ENCODE measurements around the gene HLCS. TPM values are rescaled to one million over a fixed set of nuclear protein-coding genes. Genes with fewer than 3 reads are reported as not detected.

Gene HLCS
- total and polyA plus RNA-seq, 2 donors (not counting 3 experiments of a cell fraction or from before 2014, with no cell fraction given), result 6.7 to 17.2 TPM

DNA sequence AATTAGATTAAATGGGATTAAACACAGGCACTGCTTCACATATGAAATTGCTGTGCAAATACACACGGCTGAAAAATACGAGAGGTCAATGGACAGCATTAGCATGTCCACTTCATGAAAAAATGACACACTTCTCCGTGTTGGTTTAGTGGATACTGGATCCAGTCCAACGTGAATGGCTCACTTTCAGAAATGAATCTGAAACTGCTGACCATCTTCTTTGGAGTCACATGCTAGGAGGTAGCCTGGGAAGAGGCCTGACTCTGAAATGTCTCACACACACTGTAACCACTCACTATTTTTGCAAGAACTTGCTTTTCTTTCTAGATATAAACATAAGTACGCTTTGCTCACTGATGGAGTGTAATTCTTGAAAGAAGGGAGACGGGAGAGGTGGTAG is 127.3 kb downstream of the HLCS start:
- dilution Hi-C loops (cut with MboI; ENCODE audit: extremely low pct_ligation_motif_present, low sequenced_read_pairs) (no loop called here), intact Hi-C loops (cut with micrococcal nuclease) (no loop called here)
- no peak overlapping the region for H3K4me2 ChIP-seq (ENCODE audit: insufficient read depth, low read length)
- no peaks in the 10 kb centered on the region for H3K4me1 ChIP-seq (ENCODE audit: control insufficient read depth, extremely low read depth, insufficient read depth, low read length)
- BruUV-seq (replicated peaks), result no TSS peak
- no peaks in the 10 kb centered on the region for H4K20me1 ChIP-seq (replicated peaks; ENCODE audit: control insufficient read depth, extremely low read depth, insufficient read depth, low read length)
- H3K4me3 ChIP-seq (replicated peaks in 1 of 3; ENCODE audit: insufficient read depth in 1 of 3, low read depth in 1 of 3, low read length in 3 of 3), result no peak overlapping the region
- no peak overlapping the region for H3K9ac ChIP-seq (replicated peaks; ENCODE audit: extremely low read depth, insufficient read depth, low read length)
- TF ChIP-seq MYC (IDR thresholded peaks at IDR 0.05; ENCODE audit: low read depth, low read length) (no peak), JUN (IDR thresholded peaks at IDR 0.05; ENCODE audit: borderline replicate concordance, insufficient read depth, insufficient read length, low read depth) (no peak), POLR2A (IDR thresholded peaks at IDR 0.05; ENCODE audit: low read depth, low read length) (no peak), POLR2AphosphoS5 (IDR thresholded peaks at IDR 0.05; ENCODE audit: insufficient read depth, low read depth, low read length) (no peak), CTCF (IDR thresholded peaks at IDR 0.05; ENCODE audit: extremely low read depth in 1 of 2, insufficient read depth in 1 of 2, low read depth in 1 of 2, low read length in 2 of 2) (no peak)
- no peaks in the 10 kb centered on the region for H3K79me2 ChIP-seq (ENCODE audit: control insufficient read depth, insufficient read depth, low read length)
- no peaks in the 10 kb centered on the region for H3K27me3 ChIP-seq (ENCODE audit: control insufficient read depth in 2 of 2, insufficient read depth in 2 of 2, low read length in 2 of 2)
- ChIA-PET CTCF (interaction anchor here (1.0 kb wide), 1 partner anchor 209 kb away, joined by 3 read pairs; no protein-coding TSS in a partner anchor), POLR2A (no interaction called here)
- H3K9me3 ChIP-seq (replicated peaks; ENCODE audit: control insufficient read depth, insufficient read depth, low read length), result no peaks in the 10 kb centered on the region
- no peaks in the 10 kb centered on the region for H3K9me1 ChIP-seq (replicated peaks; ENCODE audit: control insufficient read depth, extremely low read depth, insufficient read depth, low read length)
- no peak for DNase-seq (ENCODE audit: low read depth, low spot score)
- no peak overlapping the region for H3K27ac ChIP-seq (ENCODE audit: insufficient read depth, low read depth, low read length)
- H3K36me3 ChIP-seq (ENCODE audit: control insufficient read depth in 2 of 2, extremely low read depth in 1 of 2, insufficient read depth in 2 of 2, low read length in 2 of 2), result no peaks in the 10 kb centered on the region
- no peak for FAIRE-seq
- H2AFZ ChIP-seq (ENCODE audit: low read depth, low read length), result no peak overlapping the region

GRCh38 chr21:36835383-36835795 is 131.1 kb downstream of the HLCS start:
- Histone ChIP-seq H3K36me3 (ENCODE audit: control insufficient read depth in 2 of 2, extremely low read depth in 1 of 2, insufficient read depth in 2 of 2, low read length in 2 of 2) (no peaks in the 10 kb centered on the region), H2AFZ (ENCODE audit: low read depth, low read length) (no peak overlapping the region), H4K20me1 (replicated peaks; ENCODE audit: control insufficient read depth, extremely low read depth, insufficient read depth, low read length) (no peaks in the 10 kb centered on the region), H3K27me3 (ENCODE audit: control insufficient read depth in 2 of 2, insufficient read depth in 2 of 2, low read length in 2 of 2) (no peaks in the 10 kb centered on the region), H3K79me2 (ENCODE audit: control insufficient read depth, insufficient read depth, low read length) (no peaks in the 10 kb centered on the region), H3K4me3 (replicated peaks in 1 of 3; ENCODE audit: insufficient read depth in 1 of 3, low read depth in 1 of 3, low read length in 3 of 3) (no peak overlapping the region), H3K4me2 (ENCODE audit: insufficient read depth, low read length) (no peak overlapping the region), H3K27ac (ENCODE audit: insufficient read depth, low read depth, low read length) (no peak overlapping the region), H3K9me3 (replicated peaks; ENCODE audit: control insufficient read depth, insufficient read depth, low read length) (no peaks in the 10 kb centered on the region), H3K9ac (replicated peaks; ENCODE audit: extremely low read depth, insufficient read depth, low read length) (no peak overlapping the region), H3K4me1 (ENCODE audit: control insufficient read depth, extremely low read depth, insufficient read depth, low read length) (no peaks in the 10 kb centered on the region), H3K9me1 (replicated peaks; ENCODE audit: control insufficient read depth, extremely low read depth, insufficient read depth, low read length) (no peaks in the 10 kb centered on the region)
- ChIA-PET POLR2A (no interaction called here), CTCF (no interaction called here)
- no TSS peak for BruUV-seq (replicated peaks)
- TF ChIP-seq CTCF (IDR thresholded peaks at IDR 0.05; ENCODE audit: extremely low read depth in 1 of 2, insufficient read depth in 1 of 2, low read depth in 1 of 2, low read length in 2 of 2), result no peak
- no peak for TF ChIP-seq GATA2 (IDR thresholded peaks at IDR 0.05; ENCODE audit: insufficient read depth, insufficient read length, low read depth, low read length)
- TF ChIP-seq POLR2A (IDR thresholded peaks at IDR 0.05; ENCODE audit: low read depth, low read length), result no peak
- no peak for TF ChIP-seq MYC (IDR thresholded peaks at IDR 0.05; ENCODE audit: low read depth, low read length)
- TF ChIP-seq POLR2AphosphoS5 (IDR thresholded peaks at IDR 0.05; ENCODE audit: insufficient read depth, low read depth, low read length), result no peak
- TF ChIP-seq EZH2 (IDR thresholded peaks at IDR 0.05; ENCODE audit: borderline replicate concordance, low read depth, low read length, severe bottlenecking), result no peak
- no peak for TF ChIP-seq FOS (IDR thresholded peaks at IDR 0.05; ENCODE audit: borderline replicate concordance, insufficient read depth, low read length)
- TF ChIP-seq JUN (IDR thresholded peaks at IDR 0.05; ENCODE audit: borderline replicate concordance, insufficient read depth, insufficient read length, low read depth), result no peak
- TF ChIP-seq, protein P1, sequence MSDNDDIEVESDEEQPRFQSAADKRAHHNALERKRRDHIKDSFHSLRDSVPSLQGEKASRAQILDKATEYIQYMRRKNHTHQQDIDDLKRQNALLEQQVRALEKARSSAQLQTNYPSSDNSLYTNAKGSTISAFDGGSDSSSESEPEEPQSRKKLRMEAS (IDR thresholded peaks at IDR 0.05; ENCODE audit: insufficient read depth, insufficient read length), result no peak
- intact Hi-C loops (cut with micrococcal nuclease), result no loop called here
- FAIRE-seq (no peak), DNase-seq (ENCODE audit: low read depth, low spot score) (no peak)
- dilution Hi-C loops (cut with MboI; ENCODE audit: extremely low pct_ligation_motif_present, low sequenced_read_pairs), result no loop called here

All from endothelial cell of umbilical vein (primary cell).